ENCODE data around the gene NHSL2. TPM values are rescaled to one million over a fixed set of nuclear protein-coding genes. Genes with fewer than 3 reads are reported as not detected.

Gene NHSL2
- total RNA-seq, 1 donor from 2014 or later, result 4.7 TPM

DNA sequence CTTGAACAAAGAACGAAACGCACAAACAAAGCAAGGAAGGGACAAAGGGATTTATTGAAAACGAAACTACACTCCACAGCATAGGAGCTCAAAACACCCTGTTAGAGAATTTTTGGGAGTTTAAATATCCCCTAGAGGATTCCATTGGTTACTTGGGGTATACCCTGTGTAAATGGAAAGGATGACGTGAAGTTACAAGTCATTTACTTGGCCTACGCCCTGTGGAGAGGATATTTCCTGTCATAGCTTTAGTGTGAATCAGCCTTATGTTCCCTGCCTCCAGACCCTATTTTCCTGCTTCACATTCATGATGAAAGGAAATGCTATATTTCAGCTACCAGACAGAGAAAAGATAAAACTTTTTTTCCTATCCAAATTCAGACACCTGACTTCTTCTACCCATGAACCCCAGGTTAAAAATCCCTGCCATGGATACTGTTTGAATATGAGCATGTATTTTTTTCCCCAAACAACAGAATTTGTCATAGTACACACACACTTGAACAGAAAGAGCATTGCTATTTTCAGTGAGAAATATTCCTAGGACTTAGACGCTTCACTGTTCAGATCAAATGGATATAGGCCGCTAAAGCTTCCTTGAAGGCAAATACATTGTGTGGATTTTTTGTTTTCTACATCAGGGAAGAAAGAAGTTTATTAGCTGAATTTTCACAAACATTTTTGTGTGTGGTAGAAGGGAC is 291.3 kb downstream of the NHSL2 start:
- Histone ChIP-seq H3K4me3 (ENCODE audit: low read length in 3 of 3) (no peak overlapping the region), H3K27me3 (ENCODE audit: control insufficient read depth in 3 of 3, insufficient read depth in 3 of 3, low read length in 3 of 3) (peaks cover 0 to 4% (median 0%) of the 10 kb centered on the region in 3 donors), H3K9me3 (ENCODE audit: control insufficient read depth in 3 of 3, low read length in 3 of 3) (no peaks in the 10 kb centered on the region), H3K27ac (ENCODE audit: low read depth, low read length) (no peak overlapping the region), H3K36me3 (ENCODE audit: control insufficient read depth in 3 of 3, insufficient read depth in 3 of 3, low read length in 3 of 3) (peaks cover 0 to 10% (median 4%) of the 10 kb centered on the region in 3 donors), H3K9ac (ENCODE audit: low read depth in 1 of 3, low read length in 3 of 3) (no peak overlapping the region), H3K4me1 (ENCODE audit: control insufficient read depth in 3 of 3, insufficient read depth in 3 of 3, low read length in 3 of 3) (no peaks in the 10 kb centered on the region)

Small RNAs within 50 kb of the gene (small RNA-seq; reads per million reads assigned to genes)
- not detected for gene RNU6-1078P

Other genes starting within 250 kb of the NHSL2 start
- gene CXorf49, start 192.6 kb upstream of the NHSL2 start, total RNA-seq, result not detected
- not detected for gene CXorf49B, start 147.5 kb upstream of the NHSL2 start, total RNA-seq
- gene RTL5, start 221.1 kb downstream of the NHSL2 start, total RNA-seq, result 3.1 TPM